PC-9 (cell line): Measurements from ENCODE around the gene RPL7A. TPM values are rescaled to one million over a fixed set of nuclear protein-coding genes. Genes with fewer than 3 reads are reported as not detected.
A peak's percentile ranks its signal among the peaks of the same experiment; 100 is the strongest.
"Not testable (repeated sequence)": the region's sequence is repeated elsewhere in the genome, so short reads cannot be mapped to it uniquely, and the experiment has no call there.

Experiments
- BruUV-seq: library from RNA; stranded (reverse); fragments of 400-500 nt; replicated peaks from 2 replicates; lab custom pipeline; 2021; lab: Mats Ljungman, UMichigan
- CTCF ChIA-PET: fragments of 300-600 bp; sonication (Branson Sonifier 250); formaldehyde crosslinking; loops from one replicate; lab custom pipeline; 2022; ENCODE audit warnings: antibody characterized with exemption; lab: Charles Lee
- POLR2A ChIA-PET: fragments of 300-600 bp; sonication (Branson Sonifier 250); formaldehyde crosslinking; loops from one replicate; lab custom pipeline; 2022; ENCODE audit warnings: antibody characterized with exemption; ENCODE audit not compliant: unreplicated experiment; lab: Charles Lee
- DNase-seq, 2 experiments: peaks; one replicate each; pipeline versions ENCODE4 v3.0.0 to v3.0.0-alpha.2; 2015 to 2022; ENCODE audit warnings: mixed read lengths in 1 of 2
- H2AFZ ChIP-seq: fragments of 200-600 bp; sonication (generic); 2 replicates; pipeline ENCODE4 v1.8.1; 2017; ENCODE audit warnings: antibody characterized with exemption
- H3F3A ChIP-seq: fragments of 200-600 bp; sonication (generic); 2 replicates; pipeline ENCODE4 v1.8.1; 2017; ENCODE audit warnings: antibody characterized with exemption, mild to moderate bottlenecking, low read depth; ENCODE audit not compliant: insufficient read depth
- H3K27ac ChIP-seq: fragments of 200-600 bp; sonication (generic); 2 replicates; pipeline ENCODE4 v1.6.1; 2016; ENCODE audit warnings: mixed run types
- H3K27me3 ChIP-seq: fragments of 200-600 bp; sonication (generic); 2 replicates; pipeline ENCODE4 v1.6.1; 2016; ENCODE audit warnings: low read depth, mixed run types; ENCODE audit not compliant: insufficient read depth
- H3K36me3 ChIP-seq: fragments of 200-600 bp; sonication (generic); 2 replicates; pipeline ENCODE4 v1.6.1; 2016; ENCODE audit warnings: low read depth, mixed run types
- H3K4me1 ChIP-seq: fragments of 200-600 bp; sonication (generic); replicated peaks from 2 replicates; pipeline ENCODE4 v1.6.1; 2016; ENCODE audit warnings: mixed run types; ENCODE audit not compliant: insufficient read depth
- H3K4me2 ChIP-seq: fragments of 200-600 bp; sonication (generic); 2 replicates; pipeline ENCODE4 v1.6.1; 2017; ENCODE audit warnings: mixed run types
- H3K4me3 ChIP-seq: fragments of 200-600 bp; sonication (generic); 2 replicates; pipeline ENCODE4 v1.6.1; 2016; ENCODE audit warnings: mixed run types
- H3K79me2 ChIP-seq: fragments of 200-600 bp; sonication (generic); 2 replicates; pipeline ENCODE4 v1.6.1; 2017; ENCODE audit warnings: low read depth, mixed run types
- H3K9me2 ChIP-seq: fragments of 200-600 bp; sonication (generic); 2 replicates; pipeline ENCODE4 v1.8.1; 2017; ENCODE audit warnings: mild to moderate bottlenecking; ENCODE audit not compliant: insufficient read depth
- H3K9me3 ChIP-seq: fragments of 200-600 bp; sonication (generic); 2 replicates; pipeline ENCODE4 v1.8.1; 2016; ENCODE audit warnings: low read depth; ENCODE audit not compliant: insufficient read depth
- H4K20me1 ChIP-seq: fragments of 200-600 bp; sonication (generic); 2 replicates; pipeline ENCODE4 v1.8.1; 2017; ENCODE audit not compliant: insufficient read depth
- CTCF ChIP-seq: fragments of 200-600 bp; sonication (generic); conservative IDR thresholded peaks from 2 replicates; pipeline ENCODE4 v1.6.1; 2017; ENCODE audit warnings: mixed run types, antibody characterized with exemption, mild to moderate bottlenecking, moderate library complexity
- EZH2 ChIP-seq: fragments of 200-600 bp; sonication (generic); IDR thresholded peaks from 2 replicates; pipeline ENCODE4 v1.8.0; 2017; ENCODE audit warnings: antibody characterized with exemption, low read depth
- intact Hi-C: fragments of 100-400 bp; cut with micrococcal nuclease; formaldehyde crosslinking; loops from one replicate; pipeline ENCODE4 v1.10.0; 2022; ENCODE audit not compliant: unreplicated experiment
- total RNA-seq: library from RNA; stranded (reverse); gene quantifications from 2 replicates; pipeline ENCODE4 v1.2.3, GENCODE V29; 2021

The RPL7A gene
- total RNA-seq, 1 experiment from 2014 or later = 2,381 TPM

- Histone ChIP-seq H3K79me2 (peaks cover 33% of the 10 kb centered on the region), H3K9me3 (no peaks in the 10 kb centered on the region), H3K27me3 (no peaks in the 10 kb centered on the region), H2AFZ (no peak overlapping the region), H3K4me1 (peaks cover 24% of the 10 kb centered on the region), H4K20me1 (peaks cover 38% of the 10 kb centered on the region), H3K9me2 (no peaks in the 10 kb centered on the region), H3K4me2 (peak overlapping the region; percentile 88), H3K4me3 (peak overlapping the region; percentile 94; the same call in 1 of the 2 replicates), H3K27ac (no peak overlapping the region), H3K36me3 (peaks cover 20% of the 10 kb centered on the region; the same call in 1 of the 2 replicates), H3F3A (peaks cover 42% of the 10 kb centered on the region)
- intact Hi-C loops = no loop called here
- ChIA-PET POLR2A (interaction anchor here (0.6 kb wide), 2 partner anchors 305 to 1600 kb away, joined by 3 to 5 read pairs; no protein-coding TSS in a partner anchor), CTCF (interaction anchor here (0.6 to 0.7 kb wide), 5 partner anchors 12 to 346 kb away, joined by 3 to 9 read pairs (median 7); no protein-coding TSS in a partner anchor)
- peak; percentile 66 to 71 for DNase-seq
- no TSS peak for BruUV-seq
- TF ChIP-seq CTCF (no peak), EZH2 (no peak)
Observed at GRCh38 chr9:133334161-133334560, 13.9 kb upstream of the RPL7A start.

GRCh38 chr9:133334888-133335287 lies 13.1 kb upstream of the RPL7A start:
- H3K36me3 ChIP-seq = peaks cover 20% of the 10 kb centered on the region; the same call in 1 of the 2 replicates

GRCh38 chr9:133335924-133336811 lies 11.8 kb upstream of the RPL7A start, which contains the start of gene SURF6:
TSS of gene SURF6 (minus strand) at chr9:133336188. CDS start at chr9:133336132, 56 bp downstream.
- Histone ChIP-seq H3K4me1 (peaks cover 15% of the 10 kb centered on the region), H3K9me2 (no peaks in the 10 kb centered on the region), H2AFZ (peak within 1 kb of the TSS; percentile 91), H3K79me2 (peaks cover 33% of the 10 kb centered on the region), H3F3A (peaks cover 24% of the 10 kb centered on the region; the same call in 1 of the 2 replicates), H3K27ac (peak within 1 kb of the TSS; percentile 48), H3K36me3 (peaks cover 12% of the 10 kb centered on the region; the same call in 1 of the 2 replicates), H3K4me2 (peak within 1 kb of the TSS; percentile 88), H4K20me1 (peaks cover 22% of the 10 kb centered on the region), H3K9me3 (no peaks in the 10 kb centered on the region), H3K27me3 (no peaks in the 10 kb centered on the region), H3K4me3 (peak within 1 kb of the TSS; percentile 94)
- TF ChIP-seq EZH2 (no peak), CTCF (no peak)
- ChIA-PET CTCF (no interaction called here), POLR2A (interaction anchor here (0.7 kb wide), 3 partner anchors 8 to 896 kb away, joined by 3 to 22 read pairs (median 8); no protein-coding TSS in a partner anchor)
- BruUV-seq = TSS peak; percentile 90
- intact Hi-C loops = loop anchor here (1.0 to 5.0 kb wide), 3 partner anchors 12 to 304 kb away; partner anchors contain the start of genes GTF3C5, MED22 and RPL7A
- peak; percentile 76 to 92 for DNase-seq

More at GRCh38 chr9:133334888-133335287, 13.1 kb upstream of the RPL7A start:
- not testable (repeated sequence) for H3K27ac ChIP-seq, H3K9me2 ChIP-seq, H2AFZ ChIP-seq, BruUV-seq, H3K27me3 ChIP-seq, DNase-seq, H3K9me3 ChIP-seq
- ChIA-PET POLR2A (interaction anchor here (0.6 to 0.7 kb wide), 3 partner anchors 98 to 305 kb away, joined by 3 to 4 read pairs (median 3); no protein-coding TSS in a partner anchor), CTCF (interaction anchor here (0.6 to 0.7 kb wide), 4 partner anchors 24 to 346 kb away, joined by 3 to 9 read pairs (median 8); no protein-coding TSS in a partner anchor)
- Histone ChIP-seq H4K20me1 (peaks cover 34% of the 10 kb centered on the region), H3F3A (peaks cover 37% of the 10 kb centered on the region), H3K4me3 (peak overlapping the region; percentile 94), H3K4me1 (peaks cover 19% of the 10 kb centered on the region), H3K4me2 (peak overlapping the region; percentile 88), H3K79me2 (peaks cover 33% of the 10 kb centered on the region)
- intact Hi-C loops = loop anchor here (5.0 kb wide), 2 partner anchors 67 to 303 kb away; partner anchors contain the start of gene GTF3C5
